Progenitor cell of endocrine pancreas (in vitro differentiated cells): Measurements from ENCODE around the gene TOP3B. TPM values are rescaled to one million over a fixed set of nuclear protein-coding genes. Genes with fewer than 3 reads are reported as not detected.
A peak's percentile ranks its signal among the peaks of the same experiment; 100 is the strongest.

Experiments used
- DNase-seq: peaks from one replicate; pipeline ENCODE4 v3.0.0; 2021; ENCODE audit warnings: low spot score; ENCODE audit not compliant: unreplicated experiment
- H3K27ac Mint-ChIP-seq: 2 replicates; pipeline ENCODE4 v1.8.0; 2021; ENCODE audit warnings: mild to moderate bottlenecking, moderate library complexity, mixed read lengths
- H3K27me3 Mint-ChIP-seq: 2 replicates; pipeline ENCODE4 v1.8.0; 2021; ENCODE audit warnings: mixed read lengths
- H3K36me3 Mint-ChIP-seq: 2 replicates; pipeline ENCODE4 v1.8.0; 2022; ENCODE audit warnings: mixed read lengths; ENCODE audit not compliant: insufficient read depth
- H3K4me1 Mint-ChIP-seq: 2 replicates; pipeline ENCODE4 v1.8.0; 2021; ENCODE audit warnings: low read depth, mixed read lengths
- H3K4me3 Mint-ChIP-seq: 2 replicates; pipeline ENCODE4 v1.8.0; 2021; ENCODE audit warnings: low read depth, mild to moderate bottlenecking, moderate library complexity, mixed read lengths
- H3K9me3 Mint-ChIP-seq: 2 replicates; pipeline ENCODE4 v1.8.0; 2021; ENCODE audit warnings: low read depth, mixed read lengths
- CTCF ChIP-seq: fragments of 200-600 bp; sonication (generic); IDR thresholded peaks from one replicate; pipeline ENCODE4 v1.5.0; 2021; ENCODE audit warnings: antibody characterized with exemption, mild to moderate bottlenecking; ENCODE audit not compliant: unreplicated experiment
- total RNA-seq: library from RNA; stranded (reverse); gene quantifications from 2 replicates; pipeline ENCODE4 v1.2.1, GENCODE V29; 2021

TOP3B gene
- total RNA-seq, 1 donor from 2014 or later, result 83.3 TPM

GRCh38 chr22:21939461-21939913 lies 43.1 kb downstream of the TOP3B start:
- Mint-ChIP-seq H3K4me1 (peaks cover 4% of the 10 kb centered on the region), H3K9me3 (no peaks in the 10 kb centered on the region), H3K27me3 (no peaks in the 10 kb centered on the region), H3K4me3 (no peak overlapping the region), H3K27ac (no peak overlapping the region), H3K36me3 (peaks cover 18% of the 10 kb centered on the region)
- TF ChIP-seq CTCF, result no peak
- no peak for DNase-seq

GRCh38 chr22:21938906-21939305 lies 43.7 kb downstream of the TOP3B start:
- DNase-seq, result no peak
- Mint-ChIP-seq H3K36me3 (peaks cover 18% of the 10 kb centered on the region), H3K27me3 (no peaks in the 10 kb centered on the region), H3K9me3 (no peaks in the 10 kb centered on the region), H3K4me3 (peak overlapping the region; percentile 87), H3K4me1 (peaks cover 4% of the 10 kb centered on the region), H3K27ac (peak overlapping the region; percentile 97)
- TF ChIP-seq CTCF, result no peak

GRCh38 chr22:21938071-21938822 lies 44.3 kb downstream of the TOP3B start:
- peak overlapping the region; percentile 87 for H3K4me3 Mint-ChIP-seq
- no peaks in the 10 kb centered on the region for H3K9me3 Mint-ChIP-seq
- H3K27me3 Mint-ChIP-seq, result no peaks in the 10 kb centered on the region
- H3K4me1 Mint-ChIP-seq, result peaks cover 4% of the 10 kb centered on the region
- peak overlapping the region; percentile 97 for H3K27ac Mint-ChIP-seq
- H3K36me3 Mint-ChIP-seq, result peaks cover 20% of the 10 kb centered on the region
- peak; percentile 94 for TF ChIP-seq CTCF
- DNase-seq, result peak; percentile 92

GRCh38 chr22:21937821-21938070 lies 44.8 kb downstream of the TOP3B start:
- Mint-ChIP-seq H3K4me1 (peaks cover 4% of the 10 kb centered on the region), H3K9me3 (no peaks in the 10 kb centered on the region), H3K27ac (peak overlapping the region; percentile 97), H3K27me3 (no peaks in the 10 kb centered on the region), H3K36me3 (peaks cover 19% of the 10 kb centered on the region), H3K4me3 (peak overlapping the region; percentile 87)
- TF ChIP-seq CTCF, result no peak
- DNase-seq, result no peak

- peaks cover 4% of the 10 kb centered on the region for H3K4me1 Mint-ChIP-seq
- peak overlapping the region; percentile 59 for H3K27ac Mint-ChIP-seq
Measured at GRCh38 chr22:21937041-21937820, 45.4 kb downstream of the TOP3B start.

More at GRCh38 chr22:21937041-21937820, 45.4 kb downstream of the TOP3B start:
- Mint-ChIP-seq H3K36me3 (peaks cover 20% of the 10 kb centered on the region), H3K9me3 (no peaks in the 10 kb centered on the region), H3K27me3 (no peaks in the 10 kb centered on the region), H3K4me3 (no peak overlapping the region)
- DNase-seq, result no peak
- TF ChIP-seq CTCF, result no peak
